ENCODE results near the gene RAPGEF6.

DNA sequence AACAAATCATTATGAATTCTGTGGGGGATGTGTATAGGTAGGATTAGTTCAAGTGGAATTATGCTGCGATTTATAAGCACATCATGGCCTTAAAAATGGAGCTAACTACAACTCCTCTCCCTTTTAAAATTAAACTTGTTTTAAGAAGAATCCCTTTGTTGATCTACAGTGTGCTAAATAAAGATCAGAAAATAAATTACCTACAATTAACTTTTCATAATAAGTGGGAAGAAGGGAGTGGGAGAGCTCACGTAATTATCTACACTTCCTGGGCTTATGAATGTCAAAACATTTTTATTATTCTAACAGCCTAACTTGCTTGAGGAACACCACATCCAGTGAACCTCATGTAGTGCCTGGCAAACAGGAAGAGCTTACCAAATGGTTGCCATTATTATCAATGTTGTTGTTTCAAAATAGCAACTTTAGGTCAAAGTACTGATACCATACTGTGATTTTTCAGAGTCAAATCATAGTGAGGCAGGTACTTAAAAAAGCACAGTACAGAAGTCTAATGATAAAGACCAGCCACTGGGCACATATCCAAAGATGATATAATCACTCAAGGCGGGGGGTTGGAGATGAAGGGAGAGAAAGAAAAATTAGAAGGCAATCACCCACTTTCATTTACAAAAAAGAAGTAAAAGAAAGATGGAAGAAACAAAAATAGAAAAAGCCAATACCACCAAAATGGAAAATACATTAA is 174.0 kb downstream of the RAPGEF6 start:
- TF ChIP-seq CTCF (IDR thresholded peaks at IDR 0.05 in 4 of 5, conservative IDR thresholded peaks at IDR 0.05 in 1 of 5) (no peak), POLR2A (IDR thresholded peaks at IDR 0.05) (no peak)
